Gastrocnemius medialis (tissue), 4 donors: Measurements from ENCODE around the gene ARHGAP19.
A peak's percentile ranks its signal among the peaks of the same experiment; 100 is the strongest.

Experiments used
- POLR2A ChIP-seq, 2 donors: fragments of 450-650 bp; IDR thresholded peaks; one replicate each; pipeline ENCODE4 v1.6.1; 2017; ENCODE audit warnings: antibody characterized with exemption in 2 of 2, mild to moderate bottlenecking in 2 of 2, moderate library complexity in 2 of 2
- TF ChIP-seq, protein P1 (sequence below), 5 experiments: fragments of 450-650 bp in 3 of 5; fragments of 200-600 bp in 2 of 5; sonication (generic) in 2 of 5; IDR thresholded peaks in 4 of 5; conservative IDR thresholded peaks in 1 of 5; 1 replicate in 4 of 5; 2 replicates in 1 of 5; pipeline ENCODE4 v1.5.1; 2016 to 2019; ENCODE audit warnings: antibody characterized with exemption in 5 of 5, mild to moderate bottlenecking in 3 of 5, moderate library complexity in 3 of 5

DNA sequence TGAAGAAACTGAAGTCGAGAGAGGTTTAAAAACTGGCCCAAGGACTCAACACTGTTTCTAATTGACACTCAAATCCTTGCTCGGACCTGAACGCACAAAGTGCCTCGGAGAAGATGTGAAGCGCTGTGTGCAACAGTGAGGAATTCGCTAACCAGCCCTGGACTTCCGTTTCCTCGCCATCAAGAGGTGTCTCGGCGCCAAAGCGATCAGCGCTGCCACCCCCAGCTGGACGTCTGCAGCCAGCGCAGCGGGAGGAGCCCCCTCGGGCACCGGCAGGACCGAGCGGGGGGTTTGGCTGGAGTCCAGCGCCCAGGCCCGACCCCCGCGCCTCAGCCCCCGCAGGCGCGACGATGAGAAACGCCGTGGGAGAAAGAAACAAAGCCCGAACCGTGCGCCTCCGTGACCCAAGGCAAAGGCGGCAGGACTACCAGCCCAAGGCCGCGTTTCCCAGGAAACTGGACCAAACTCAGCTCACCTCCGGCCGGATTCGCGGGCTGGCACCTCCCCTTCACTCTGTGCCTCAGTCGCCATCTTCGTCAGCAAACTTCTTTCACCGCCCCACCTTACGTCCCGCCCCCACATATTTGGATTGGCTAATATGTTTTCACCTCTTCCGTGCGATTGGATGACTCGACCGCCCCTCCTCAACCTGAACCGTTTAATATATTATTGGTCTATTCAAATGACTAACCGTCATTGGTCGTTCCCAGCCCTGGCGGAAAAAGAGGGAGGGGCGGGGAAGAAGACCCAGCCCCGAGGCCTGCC is at the start of gene ARHGAP19:
- TF ChIP-seq, protein P1, sequence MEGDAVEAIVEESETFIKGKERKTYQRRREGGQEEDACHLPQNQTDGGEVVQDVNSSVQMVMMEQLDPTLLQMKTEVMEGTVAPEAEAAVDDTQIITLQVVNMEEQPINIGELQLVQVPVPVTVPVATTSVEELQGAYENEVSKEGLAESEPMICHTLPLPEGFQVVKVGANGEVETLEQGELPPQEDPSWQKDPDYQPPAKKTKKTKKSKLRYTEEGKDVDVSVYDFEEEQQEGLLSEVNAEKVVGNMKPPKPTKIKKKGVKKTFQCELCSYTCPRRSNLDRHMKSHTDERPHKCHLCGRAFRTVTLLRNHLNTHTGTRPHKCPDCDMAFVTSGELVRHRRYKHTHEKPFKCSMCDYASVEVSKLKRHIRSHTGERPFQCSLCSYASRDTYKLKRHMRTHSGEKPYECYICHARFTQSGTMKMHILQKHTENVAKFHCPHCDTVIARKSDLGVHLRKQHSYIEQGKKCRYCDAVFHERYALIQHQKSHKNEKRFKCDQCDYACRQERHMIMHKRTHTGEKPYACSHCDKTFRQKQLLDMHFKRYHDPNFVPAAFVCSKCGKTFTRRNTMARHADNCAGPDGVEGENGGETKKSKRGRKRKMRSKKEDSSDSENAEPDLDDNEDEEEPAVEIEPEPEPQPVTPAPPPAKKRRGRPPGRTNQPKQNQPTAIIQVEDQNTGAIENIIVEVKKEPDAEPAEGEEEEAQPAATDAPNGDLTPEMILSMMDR (IDR thresholded peaks at IDR 0.05 in 4 of 5, conservative IDR thresholded peaks at IDR 0.05 in 1 of 5), result no peak
- peak; percentile 38 to 66 for TF ChIP-seq POLR2A (IDR thresholded peaks at IDR 0.05)
